OCI-LY3 (cell line): ENCODE measurements around the gene RTN4RL2.

Source experiments
- H2AFZ ChIP-seq: fragments of 200-600, 300-600 bp; shearing (Covaris generic); 2 replicates; pipeline ENCODE4 v1.6.0; 2014; ENCODE audit warnings: antibody characterized with exemption, low read depth, low read length
- H3K27ac ChIP-seq: fragments of 200-600, 300-600 bp; sonication (generic); 2 replicates; pipeline ENCODE4 v1.5.1; 2014; ENCODE audit warnings: mild to moderate bottlenecking, low read length, moderate library complexity, mixed read lengths
- H3K27me3 ChIP-seq: fragments of 200-600, 300-600 bp; sonication (generic); 2 replicates; pipeline ENCODE4 v1.6.1; 2014; ENCODE audit warnings: low read depth, low read length, mixed read lengths
- H3K36me3 ChIP-seq: fragments of 200-600, 300-600 bp; sonication (generic); replicated peaks from 2 replicates; pipeline ENCODE3; 2014; ENCODE audit warnings: low read depth, low read length, mixed read lengths
- H3K4me1 ChIP-seq: fragments of 300-600, 200-600 bp; sonication (generic); 2 replicates; pipeline ENCODE4 v1.6.1; 2014; ENCODE audit warnings: low read length, mixed read lengths
- H3K4me2 ChIP-seq: fragments of 200-600, 300-600 bp; sonication (generic); 2 replicates; pipeline ENCODE4 v1.6.1; 2014; ENCODE audit warnings: low read length, mixed read lengths
- H3K4me3 ChIP-seq: fragments of 300-600, 200-600 bp; sonication (generic); 2 replicates; pipeline ENCODE4 v1.5.1; 2014; ENCODE audit warnings: antibody characterized with exemption, mild to moderate bottlenecking, low read length, moderate library complexity
- H3K79me2 ChIP-seq: fragments of 300-600, 200-600 bp; shearing (Covaris generic); 2 replicates; pipeline ENCODE4 v1.6.1; 2014; ENCODE audit warnings: mild to moderate bottlenecking, low read length, mixed read lengths
- H3K9ac ChIP-seq: fragments of 300-600, 200-600 bp; shearing (Covaris generic); 2 replicates; pipeline ENCODE4 v1.6.0; 2014; ENCODE audit warnings: mild to moderate bottlenecking, low read length, moderate library complexity
- H3K9me3 ChIP-seq: fragments of 200-600, 300-600 bp; shearing (Covaris generic); 2 replicates; pipeline ENCODE4 v1.6.1; 2014; ENCODE audit warnings: low read length, mixed read lengths; ENCODE audit not compliant: insufficient read depth
- H4K20me1 ChIP-seq: fragments of 200-600, 300-600 bp; sonication (generic); 2 replicates; pipeline ENCODE4 v1.6.1; 2016; ENCODE audit warnings: low read length, mixed read lengths; ENCODE audit not compliant: insufficient read depth
- CTCF ChIP-seq: fragments of 200-600, 300-600 bp; sonication (generic); IDR thresholded peaks from 2 replicates; pipeline ENCODE4 v1.5.1; 2014; ENCODE audit warnings: antibody characterized with exemption, low read length, low read depth
- EZH2phosphoT487 ChIP-seq: fragments of 200-600 bp; shearing (Covaris generic); IDR thresholded peaks from 2 replicates; pipeline ENCODE4 v1.6.1; 2018; ENCODE audit warnings: antibody characterized with exemption, mixed run types, low read depth

Gene RTN4RL2

DNA sequence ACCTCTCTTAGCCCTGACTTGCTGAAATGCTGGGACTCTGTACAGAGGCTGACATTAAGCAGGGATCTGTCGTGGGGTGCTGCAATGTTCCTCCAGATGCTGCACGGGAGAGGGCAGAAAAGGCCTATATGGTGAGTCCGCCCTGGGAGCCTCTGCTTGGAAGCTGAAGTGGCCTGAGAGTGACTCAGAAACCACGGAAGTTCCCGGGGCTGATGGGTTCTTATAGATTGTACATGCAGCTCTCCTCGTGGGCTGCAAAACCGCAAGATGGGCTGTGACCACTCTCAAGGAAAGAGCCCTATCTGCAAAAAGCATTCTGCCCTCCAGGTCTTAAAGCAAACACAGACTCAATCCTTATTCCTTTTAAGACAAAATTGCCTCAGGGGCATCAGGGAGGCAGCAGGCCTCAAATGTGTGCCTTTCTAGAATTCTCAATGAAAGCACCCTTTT is 27.6 kb upstream of the RTN4RL2 start:
- TF ChIP-seq CTCF (no peak), EZH2phosphoT487 (no peak)

DNA sequence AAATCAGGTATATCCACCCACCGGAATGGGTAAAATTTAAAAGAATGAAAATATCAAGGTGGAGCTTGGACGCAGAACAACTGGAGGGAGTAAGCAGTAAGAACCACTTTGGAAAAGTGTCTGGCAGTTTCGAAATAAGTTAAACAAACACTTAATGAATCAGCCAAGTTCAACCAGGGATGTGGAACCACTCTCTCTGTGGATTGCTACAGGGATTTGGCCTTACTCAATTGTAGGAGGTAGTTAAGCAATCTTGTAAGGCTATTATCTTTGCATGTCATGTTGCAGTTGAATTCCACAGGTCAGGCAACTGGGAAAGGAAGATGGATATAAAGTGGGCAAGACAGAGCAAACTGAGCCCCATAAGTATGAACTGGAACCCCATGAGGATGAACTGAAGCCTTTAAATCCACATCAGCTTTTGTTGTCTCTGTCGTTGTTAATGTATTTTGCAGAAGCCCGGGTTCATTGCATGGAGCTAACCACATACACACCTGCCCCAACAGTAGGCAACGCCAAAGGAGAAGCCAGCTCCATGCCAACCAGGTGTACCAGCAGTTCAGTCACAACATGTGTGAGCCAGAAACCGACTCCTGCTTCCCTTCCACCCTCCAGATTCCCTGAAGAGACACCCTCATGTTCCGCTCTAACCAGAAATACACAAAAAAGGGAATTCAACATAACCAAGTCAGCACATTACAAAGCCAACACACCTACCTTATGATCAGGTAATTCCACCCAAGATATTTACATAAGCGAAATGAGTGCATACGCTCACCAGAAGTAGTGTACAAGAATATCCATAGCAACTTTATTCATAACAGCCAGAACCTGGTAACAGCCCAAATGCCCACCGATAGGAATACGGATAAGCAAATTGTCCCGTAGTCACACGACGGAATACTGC is 25.4 kb upstream of the RTN4RL2 start:
- H3K4me1 ChIP-seq, result peaks cover 12% of the 10 kb centered on the region; the same call in 1 of the 2 replicates
- no peaks in the 10 kb centered on the region for H4K20me1 ChIP-seq
- H3K9ac ChIP-seq, result no peak overlapping the region
- TF ChIP-seq CTCF (no peak), EZH2phosphoT487 (no peak)
- H3K27me3 ChIP-seq, result peaks cover 3% of the 10 kb centered on the region; the same call in 1 of the 2 replicates
- H3K4me3 ChIP-seq, result no peak overlapping the region
- no peaks in the 10 kb centered on the region for H3K79me2 ChIP-seq
- no peaks in the 10 kb centered on the region for H3K9me3 ChIP-seq
- H3K36me3 ChIP-seq, result no peaks in the 10 kb centered on the region
- H2AFZ ChIP-seq, result no peak overlapping the region
- H3K27ac ChIP-seq, result no peak overlapping the region
- H3K4me2 ChIP-seq, result no peak overlapping the region

More for the DNA sequence above, 27.6 kb upstream of the RTN4RL2 start:
- H3K9me3 ChIP-seq, result no peaks in the 10 kb centered on the region
- H3K4me2 ChIP-seq, result no peak overlapping the region
- H3K4me3 ChIP-seq, result no peak overlapping the region
- H3K27me3 ChIP-seq, result peaks cover 3% of the 10 kb centered on the region; the same call in 1 of the 2 replicates
- no peak overlapping the region for H3K9ac ChIP-seq
- no peak overlapping the region for H3K27ac ChIP-seq
- H3K4me1 ChIP-seq, result peaks cover 16% of the 10 kb centered on the region
- no peaks in the 10 kb centered on the region for H3K79me2 ChIP-seq
- H4K20me1 ChIP-seq, result no peaks in the 10 kb centered on the region
- 0 out of 2 replicates have a peak overlapping the region, but pooled peaks have one; percentile 32 for H2AFZ ChIP-seq
- no peaks in the 10 kb centered on the region for H3K36me3 ChIP-seq

GRCh38 chr11:57436031-57436430 is 24.3 kb upstream of the RTN4RL2 start:
- H3K27ac ChIP-seq, result no peak overlapping the region

More at GRCh38 chr11:57436031-57436430, 24.3 kb upstream of the RTN4RL2 start:
- Histone ChIP-seq H3K79me2 (no peaks in the 10 kb centered on the region), H3K9ac (no peak overlapping the region), H4K20me1 (no peaks in the 10 kb centered on the region), H3K9me3 (no peaks in the 10 kb centered on the region), H3K4me3 (no peak overlapping the region), H3K36me3 (no peaks in the 10 kb centered on the region), H3K27me3 (peaks cover 3% of the 10 kb centered on the region; the same call in 1 of the 2 replicates), H3K4me2 (no peak overlapping the region), H3K4me1 (peaks cover 12% of the 10 kb centered on the region; the same call in 1 of the 2 replicates), H2AFZ (no peak overlapping the region)
- no peak for TF ChIP-seq EZH2phosphoT487
- TF ChIP-seq CTCF, result no peak
